HL-60 (cell line): ENCODE data around the gene NDUFAF2.

Experiments
- CTCF ChIP-seq: IDR thresholded peaks from one replicate; pipeline ENCODE4 v1.5.1; 2011; ENCODE audit warnings: low read length, control low read depth, inconsistent platforms; ENCODE audit not compliant: insufficient read depth
- POLR2AphosphoS5 ChIP-seq: IDR thresholded peaks from 2 replicates; pipeline ENCODE4 v1.6.1; 2012; ENCODE audit warnings: low read depth
- TF ChIP-seq, protein P1 (sequence below): IDR thresholded peaks from 2 replicates; pipeline ENCODE4 v1.6.1; 2012; ENCODE audit warnings: low read depth; ENCODE audit not compliant: insufficient replicate concordance

- TF ChIP-seq CTCF = no peak
- TF ChIP-seq, protein P1, sequence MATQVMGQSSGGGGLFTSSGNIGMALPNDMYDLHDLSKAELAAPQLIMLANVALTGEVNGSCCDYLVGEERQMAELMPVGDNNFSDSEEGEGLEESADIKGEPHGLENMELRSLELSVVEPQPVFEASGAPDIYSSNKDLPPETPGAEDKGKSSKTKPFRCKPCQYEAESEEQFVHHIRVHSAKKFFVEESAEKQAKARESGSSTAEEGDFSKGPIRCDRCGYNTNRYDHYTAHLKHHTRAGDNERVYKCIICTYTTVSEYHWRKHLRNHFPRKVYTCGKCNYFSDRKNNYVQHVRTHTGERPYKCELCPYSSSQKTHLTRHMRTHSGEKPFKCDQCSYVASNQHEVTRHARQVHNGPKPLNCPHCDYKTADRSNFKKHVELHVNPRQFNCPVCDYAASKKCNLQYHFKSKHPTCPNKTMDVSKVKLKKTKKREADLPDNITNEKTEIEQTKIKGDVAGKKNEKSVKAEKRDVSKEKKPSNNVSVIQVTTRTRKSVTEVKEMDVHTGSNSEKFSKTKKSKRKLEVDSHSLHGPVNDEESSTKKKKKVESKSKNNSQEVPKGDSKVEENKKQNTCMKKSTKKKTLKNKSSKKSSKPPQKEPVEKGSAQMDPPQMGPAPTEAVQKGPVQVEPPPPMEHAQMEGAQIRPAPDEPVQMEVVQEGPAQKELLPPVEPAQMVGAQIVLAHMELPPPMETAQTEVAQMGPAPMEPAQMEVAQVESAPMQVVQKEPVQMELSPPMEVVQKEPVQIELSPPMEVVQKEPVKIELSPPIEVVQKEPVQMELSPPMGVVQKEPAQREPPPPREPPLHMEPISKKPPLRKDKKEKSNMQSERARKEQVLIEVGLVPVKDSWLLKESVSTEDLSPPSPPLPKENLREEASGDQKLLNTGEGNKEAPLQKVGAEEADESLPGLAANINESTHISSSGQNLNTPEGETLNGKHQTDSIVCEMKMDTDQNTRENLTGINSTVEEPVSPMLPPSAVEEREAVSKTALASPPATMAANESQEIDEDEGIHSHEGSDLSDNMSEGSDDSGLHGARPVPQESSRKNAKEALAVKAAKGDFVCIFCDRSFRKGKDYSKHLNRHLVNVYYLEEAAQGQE = no peak
- TF ChIP-seq POLR2AphosphoS5 = no peak
Measured at GRCh38 chr5:61183538-61183937, 238.5 kb downstream of the NDUFAF2 start.
